Hepatocyte (in vitro differentiated cells): ENCODE results near the gene C10orf95.

ENCODE experiments used
- EZH2 ChIP-seq: fragments of 200-600 bp; sonication (generic); IDR thresholded peaks from 2 replicates; pipeline ENCODE4 v1.6.1; 2016; ENCODE audit warnings: antibody characterized with exemption, mild to moderate bottlenecking, borderline replicate concordance
- TF ChIP-seq, protein P1 (sequence below): fragments of 200-600 bp; sonication (generic); IDR thresholded peaks from 2 replicates; pipeline ENCODE4 v1.5.1; 2016; ENCODE audit warnings: antibody characterized with exemption, mild to moderate bottlenecking; ENCODE audit not compliant: poor library complexity

GRCh38 chr10:102420714-102421506 is 30.4 kb downstream of the C10orf95 start, which contains the start of gene FBXL15:
- TF ChIP-seq, protein P1, sequence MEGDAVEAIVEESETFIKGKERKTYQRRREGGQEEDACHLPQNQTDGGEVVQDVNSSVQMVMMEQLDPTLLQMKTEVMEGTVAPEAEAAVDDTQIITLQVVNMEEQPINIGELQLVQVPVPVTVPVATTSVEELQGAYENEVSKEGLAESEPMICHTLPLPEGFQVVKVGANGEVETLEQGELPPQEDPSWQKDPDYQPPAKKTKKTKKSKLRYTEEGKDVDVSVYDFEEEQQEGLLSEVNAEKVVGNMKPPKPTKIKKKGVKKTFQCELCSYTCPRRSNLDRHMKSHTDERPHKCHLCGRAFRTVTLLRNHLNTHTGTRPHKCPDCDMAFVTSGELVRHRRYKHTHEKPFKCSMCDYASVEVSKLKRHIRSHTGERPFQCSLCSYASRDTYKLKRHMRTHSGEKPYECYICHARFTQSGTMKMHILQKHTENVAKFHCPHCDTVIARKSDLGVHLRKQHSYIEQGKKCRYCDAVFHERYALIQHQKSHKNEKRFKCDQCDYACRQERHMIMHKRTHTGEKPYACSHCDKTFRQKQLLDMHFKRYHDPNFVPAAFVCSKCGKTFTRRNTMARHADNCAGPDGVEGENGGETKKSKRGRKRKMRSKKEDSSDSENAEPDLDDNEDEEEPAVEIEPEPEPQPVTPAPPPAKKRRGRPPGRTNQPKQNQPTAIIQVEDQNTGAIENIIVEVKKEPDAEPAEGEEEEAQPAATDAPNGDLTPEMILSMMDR, result no peak
- TF ChIP-seq EZH2, result no peak
